ENCODE results near the gene CGB7. TPM values are rescaled to one million over a fixed set of nuclear protein-coding genes. Genes with fewer than 3 reads are reported as not detected.

The CGB7 gene
- total RNA-seq, 1 donor from 2014 or later: not detected

DNA sequence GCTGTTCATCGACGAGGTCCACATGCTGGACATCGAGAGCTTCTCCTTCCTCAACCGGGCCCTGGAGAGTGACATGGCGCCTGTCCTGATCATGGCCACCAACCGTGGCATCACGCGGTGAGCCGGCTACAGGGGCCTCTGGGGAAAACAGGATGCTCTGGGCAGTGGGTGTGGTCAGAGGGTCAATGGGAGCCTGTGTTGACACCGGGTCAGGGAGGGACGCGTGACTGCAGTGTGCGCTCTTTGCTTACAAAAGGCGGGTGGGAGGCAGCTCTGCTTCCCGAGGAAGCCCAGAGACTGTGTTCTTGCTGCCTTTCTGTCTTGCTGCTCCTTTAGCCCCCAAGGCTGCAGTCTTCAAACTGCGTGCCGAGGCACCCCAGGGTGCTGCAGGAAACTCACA, 46.4 kb downstream of the CGB7 start:
- DNase-seq (ENCODE audit: low read depth, low spot score): no peak
- H3K36me3 Mint-ChIP-seq (ENCODE audit: low read depth): peaks cover 10% of the 10 kb centered on the region
- no peaks in the 10 kb centered on the region for H3K9me3 Mint-ChIP-seq
- TF ChIP-seq, protein P1, sequence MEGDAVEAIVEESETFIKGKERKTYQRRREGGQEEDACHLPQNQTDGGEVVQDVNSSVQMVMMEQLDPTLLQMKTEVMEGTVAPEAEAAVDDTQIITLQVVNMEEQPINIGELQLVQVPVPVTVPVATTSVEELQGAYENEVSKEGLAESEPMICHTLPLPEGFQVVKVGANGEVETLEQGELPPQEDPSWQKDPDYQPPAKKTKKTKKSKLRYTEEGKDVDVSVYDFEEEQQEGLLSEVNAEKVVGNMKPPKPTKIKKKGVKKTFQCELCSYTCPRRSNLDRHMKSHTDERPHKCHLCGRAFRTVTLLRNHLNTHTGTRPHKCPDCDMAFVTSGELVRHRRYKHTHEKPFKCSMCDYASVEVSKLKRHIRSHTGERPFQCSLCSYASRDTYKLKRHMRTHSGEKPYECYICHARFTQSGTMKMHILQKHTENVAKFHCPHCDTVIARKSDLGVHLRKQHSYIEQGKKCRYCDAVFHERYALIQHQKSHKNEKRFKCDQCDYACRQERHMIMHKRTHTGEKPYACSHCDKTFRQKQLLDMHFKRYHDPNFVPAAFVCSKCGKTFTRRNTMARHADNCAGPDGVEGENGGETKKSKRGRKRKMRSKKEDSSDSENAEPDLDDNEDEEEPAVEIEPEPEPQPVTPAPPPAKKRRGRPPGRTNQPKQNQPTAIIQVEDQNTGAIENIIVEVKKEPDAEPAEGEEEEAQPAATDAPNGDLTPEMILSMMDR (conservative IDR thresholded peaks at IDR 0.05): no peak
- H3K4me1 Mint-ChIP-seq: no peaks in the 10 kb centered on the region
- peaks cover 3% of the 10 kb centered on the region for H3K27me3 Mint-ChIP-seq (ENCODE audit: low read depth)
- no peak overlapping the region for H3K27ac Mint-ChIP-seq (ENCODE audit: unreplicated experiment)
- no peak overlapping the region for H3K4me3 Mint-ChIP-seq

DNA sequence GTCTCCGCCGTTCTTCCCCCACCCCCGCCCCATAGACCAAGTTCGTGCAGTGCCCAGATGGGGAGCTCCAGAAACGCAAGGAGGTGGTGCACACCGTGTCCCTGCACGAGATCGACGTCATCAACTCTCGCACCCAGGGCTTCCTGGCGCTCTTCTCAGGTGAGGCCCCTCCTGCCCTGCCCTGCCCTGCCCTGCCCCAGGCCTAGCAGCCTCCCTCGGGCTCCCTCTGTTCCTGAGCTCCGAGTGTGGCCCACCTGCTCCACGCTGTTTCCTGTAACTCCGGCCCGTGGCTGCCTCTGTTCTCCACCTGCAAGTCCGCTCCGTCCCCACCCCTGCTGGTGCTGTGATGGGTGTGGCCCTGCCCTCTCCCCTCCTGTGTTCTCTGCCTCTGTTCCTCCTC, 47.1 kb downstream of the CGB7 start:
- no peaks in the 10 kb centered on the region for H3K9me3 Mint-ChIP-seq
- H3K27ac Mint-ChIP-seq (ENCODE audit: unreplicated experiment): no peak overlapping the region
- TF ChIP-seq, protein P1 (conservative IDR thresholded peaks at IDR 0.05): no peak
- no peaks in the 10 kb centered on the region for H3K4me1 Mint-ChIP-seq
- no peak overlapping the region for H3K4me3 Mint-ChIP-seq
- H3K36me3 Mint-ChIP-seq (ENCODE audit: low read depth): peaks cover 5% of the 10 kb centered on the region
- no peak for DNase-seq (ENCODE audit: low read depth, low spot score)
- H3K27me3 Mint-ChIP-seq (ENCODE audit: low read depth): no peaks in the 10 kb centered on the region

DNA sequence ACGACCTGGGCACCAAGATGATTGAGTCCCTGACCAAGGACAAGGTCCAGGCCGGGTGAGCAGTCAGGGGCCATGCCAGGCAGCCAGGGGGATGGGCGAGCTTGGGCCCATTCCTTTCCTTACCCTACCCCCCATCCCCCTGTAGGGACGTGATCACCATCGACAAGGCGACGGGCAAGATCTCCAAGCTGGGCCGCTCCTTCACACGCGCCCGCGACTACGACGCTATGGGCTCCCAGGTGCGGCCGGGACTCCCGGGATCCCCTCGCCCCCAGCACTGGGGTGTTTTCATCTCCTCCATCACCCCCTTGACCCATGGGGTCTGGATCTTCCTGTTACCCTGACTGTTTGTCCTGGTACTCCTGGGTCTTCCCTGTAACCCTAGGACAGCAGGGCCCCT, 47.7 kb downstream of the CGB7 start:
- H3K36me3 Mint-ChIP-seq (ENCODE audit: low read depth): peaks cover 5% of the 10 kb centered on the region
- no peaks in the 10 kb centered on the region for H3K9me3 Mint-ChIP-seq
- TF ChIP-seq, protein P1 (conservative IDR thresholded peaks at IDR 0.05): no peak
- H3K4me3 Mint-ChIP-seq: no peak overlapping the region
- H3K27ac Mint-ChIP-seq (ENCODE audit: unreplicated experiment): no peak overlapping the region
- H3K27me3 Mint-ChIP-seq (ENCODE audit: low read depth): no peaks in the 10 kb centered on the region
- DNase-seq (ENCODE audit: low read depth, low spot score): no peak
- no peaks in the 10 kb centered on the region for H3K4me1 Mint-ChIP-seq

DNA sequence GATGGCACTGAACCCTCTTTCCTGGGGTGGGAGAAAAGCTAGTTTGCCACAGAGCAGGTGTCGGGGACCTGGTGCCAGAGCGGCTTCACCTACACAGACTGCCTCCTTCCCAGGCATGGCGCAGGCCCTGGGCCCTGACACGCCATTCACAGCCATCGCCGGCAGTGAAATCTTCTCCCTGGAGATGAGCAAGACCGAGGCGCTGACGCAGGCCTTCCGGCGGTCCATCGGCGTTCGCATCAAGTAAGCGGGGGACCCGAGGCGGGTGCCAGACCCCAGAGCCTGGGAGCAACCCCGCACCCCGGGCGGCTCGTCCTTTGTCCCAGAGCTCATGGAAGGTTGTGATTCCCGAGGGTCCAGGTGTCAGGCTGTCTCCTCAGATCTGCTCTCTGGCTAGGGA, 50.6 kb downstream of the CGB7 start:
- no peaks in the 10 kb centered on the region for H3K4me1 Mint-ChIP-seq
- TF ChIP-seq, protein P1 (conservative IDR thresholded peaks at IDR 0.05): no peak
- H3K4me3 Mint-ChIP-seq: no peak overlapping the region
- DNase-seq (ENCODE audit: low read depth, low spot score): no peak
- no peak overlapping the region for H3K27ac Mint-ChIP-seq (ENCODE audit: unreplicated experiment)
- H3K9me3 Mint-ChIP-seq: no peaks in the 10 kb centered on the region
- peaks cover 7% of the 10 kb centered on the region for H3K36me3 Mint-ChIP-seq (ENCODE audit: low read depth)
- H3K27me3 Mint-ChIP-seq (ENCODE audit: low read depth): no peaks in the 10 kb centered on the region

DNA sequence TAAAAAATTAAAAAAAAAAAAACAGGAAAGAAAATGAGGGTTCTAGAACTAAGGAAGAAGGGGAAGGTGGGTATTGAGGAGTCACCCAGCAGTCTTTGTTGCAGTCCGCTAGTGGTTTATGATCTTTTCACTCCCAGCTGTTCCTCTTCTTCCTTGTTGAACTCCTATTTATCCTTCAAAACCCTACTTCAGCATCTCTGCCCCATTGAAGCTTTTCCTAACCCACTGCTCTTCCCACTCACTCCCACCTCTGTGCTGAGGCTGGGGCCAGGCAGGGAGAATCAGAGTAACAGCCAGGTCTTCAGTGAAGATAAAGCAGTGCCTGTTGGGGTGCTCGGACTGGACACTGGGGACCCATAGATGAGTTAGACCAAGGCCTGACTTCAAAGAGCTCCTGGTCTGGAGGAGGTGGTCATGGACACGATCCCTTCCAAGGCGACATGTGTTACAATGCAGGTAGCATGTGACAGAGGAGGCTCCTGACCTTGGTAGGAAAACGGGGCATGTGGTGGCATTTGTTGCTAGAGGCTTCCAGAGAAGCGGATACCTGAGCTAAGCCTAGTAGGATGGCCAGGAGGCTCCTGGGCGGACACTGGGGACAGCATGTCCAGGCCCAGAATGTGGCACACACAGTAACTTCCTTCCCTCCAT, 52.5 kb downstream of the CGB7 start:
- TF ChIP-seq, protein P1 (conservative IDR thresholded peaks at IDR 0.05): no peak
- Mint-ChIP-seq H3K27ac (ENCODE audit: unreplicated experiment) (peak overlapping the region; percentile 19), H3K4me3 (no peak overlapping the region), H3K36me3 (ENCODE audit: low read depth) (peaks cover 4% of the 10 kb centered on the region), H3K27me3 (ENCODE audit: low read depth) (no peaks in the 10 kb centered on the region), H3K4me1 (no peaks in the 10 kb centered on the region), H3K9me3 (no peaks in the 10 kb centered on the region)
- no peak for DNase-seq (ENCODE audit: low read depth, low spot score)

Small RNA genes lying within 50 kb of the gene (microRNA-seq; reads per million reads assigned to microRNA genes)
- gene MIR6798: not detected

Other genes starting within 250 kb of the CGB7 start
- 40.3 and 40.4 TPM in 2 replicates for gene BCAT2, start 246.7 kb downstream of the CGB7 start, total RNA-seq
- gene HSD17B14, start 221.3 kb downstream of the CGB7 start, total RNA-seq: 4.2 and 6.6 TPM in 2 replicates
- gene PLEKHA4, start 189.1 kb downstream of the CGB7 start, total RNA-seq: 38.1 and 41.8 TPM in 2 replicates
- gene PPP1R15A, start 185.3 kb downstream of the CGB7 start, total RNA-seq: 27.5 and 27.8 TPM in 2 replicates
- gene TULP2, start 159.0 kb downstream of the CGB7 start, total RNA-seq: not detected in 2 replicates
- 102 and 108 TPM in 2 replicates for gene NUCB1, start 157.4 kb downstream of the CGB7 start, total RNA-seq
- 0.47 and 0.82 TPM in 2 replicates for gene DHDH, start 124.0 kb downstream of the CGB7 start, total RNA-seq
- 150 and 171 TPM in 2 replicates for gene BAX, start 102.9 kb downstream of the CGB7 start, total RNA-seq
- gene FTL, start 92.4 kb downstream of the CGB7 start, total RNA-seq: 908 and 1,003 TPM in 2 replicates
- gene GYS1, start 64.4 kb downstream of the CGB7 start, total RNA-seq: 53.2 and 56.2 TPM in 2 replicates
- gene RUVBL2, start 63.9 kb downstream of the CGB7 start, total RNA-seq: 118 and 125 TPM in 2 replicates
- not detected in 2 replicates for gene LHB, start 40.7 kb downstream of the CGB7 start, total RNA-seq
- gene CGB3, start 33.4 kb downstream of the CGB7 start, total RNA-seq: not detected in 2 replicates
- not detected in 2 replicates for gene CGB2, start 25.9 kb downstream of the CGB7 start, total RNA-seq
- not detected in 2 replicates for gene CGB1, start 20.9 kb downstream of the CGB7 start, total RNA-seq
- not detected in 2 replicates for gene CGB5, start 13.9 kb downstream of the CGB7 start, total RNA-seq
- gene CGB8, start 8.6 kb downstream of the CGB7 start, total RNA-seq: not detected in 2 replicates
- gene NTF4, start 7.1 kb upstream of the CGB7 start, total RNA-seq: not detected in 2 replicates
- gene KCNA7, start 14.9 kb upstream of the CGB7 start, total RNA-seq: not detected in 2 replicates
- 291 and 303 TPM in 2 replicates for gene SNRNP70, start 27.7 kb upstream of the CGB7 start, total RNA-seq
- 5.4 and 7.5 TPM in 2 replicates for gene LIN7B, start 56.6 kb upstream of the CGB7 start, total RNA-seq
- gene C19orf73, start 61.4 kb upstream of the CGB7 start, total RNA-seq: 1.0 and 1.3 TPM in 2 replicates
- 21.7 and 22.7 TPM in 2 replicates for gene PPFIA3, start 61.8 kb upstream of the CGB7 start, total RNA-seq
- gene HRC, start 97.6 kb upstream of the CGB7 start, total RNA-seq: 0.84 and 1.6 TPM in 2 replicates
- gene TRPM4, start 100.0 kb upstream of the CGB7 start, total RNA-seq: 8.1 and 9.6 TPM in 2 replicates

Measured in neural crest cell (in vitro differentiated cells).